Endothelial cell of umbilical vein (primary cell): Measurements from ENCODE around the gene GDNF.

Experiments
- CTCF ChIP-seq, 2 donors: IDR thresholded peaks; 1 replicate in 1 of 2; 2 replicates in 1 of 2; pipeline ENCODE4 v1.5.1; 2011; ENCODE audit warnings: low read length in 2 of 2, mild to moderate bottlenecking in 2 of 2, moderate library complexity in 2 of 2, control low read depth in 1 of 2, inconsistent platforms in 1 of 2, low read depth in 1 of 2; ENCODE audit not compliant: insufficient read depth in 1 of 2; ENCODE audit errors: extremely low read depth in 1 of 2
- EZH2 ChIP-seq: IDR thresholded peaks from 2 replicates; pipeline ENCODE4 v1.6.1; 2012; ENCODE audit warnings: borderline replicate concordance, low read depth, mild to moderate bottlenecking, moderate library complexity, low read length, inconsistent platforms; ENCODE audit not compliant: severe bottlenecking
- FOS ChIP-seq: IDR thresholded peaks from 2 replicates; pipeline ENCODE4 v1.6.1; 2011; ENCODE audit warnings: mild to moderate bottlenecking, low read length, moderate library complexity, borderline replicate concordance; ENCODE audit not compliant: insufficient read depth
- JUN ChIP-seq: IDR thresholded peaks from 2 replicates; pipeline ENCODE4 v1.6.1; 2011; ENCODE audit warnings: borderline replicate concordance, low read depth; ENCODE audit not compliant: insufficient read length, insufficient read depth
- POLR2A ChIP-seq: IDR thresholded peaks from 2 replicates; pipeline ENCODE4 v1.6.1; 2012; ENCODE audit warnings: low read depth, mild to moderate bottlenecking, control low read depth, low read length
- POLR2AphosphoS5 ChIP-seq: IDR thresholded peaks from 2 replicates; pipeline ENCODE4 v1.6.1; 2012; ENCODE audit warnings: low read depth, mild to moderate bottlenecking, control low read depth, low read length, moderate library complexity; ENCODE audit not compliant: insufficient read depth
- TF ChIP-seq, protein P1 (sequence below): IDR thresholded peaks from 2 replicates; pipeline ENCODE4 v1.6.1; 2011; ENCODE audit not compliant: insufficient read depth, insufficient read length

DNA sequence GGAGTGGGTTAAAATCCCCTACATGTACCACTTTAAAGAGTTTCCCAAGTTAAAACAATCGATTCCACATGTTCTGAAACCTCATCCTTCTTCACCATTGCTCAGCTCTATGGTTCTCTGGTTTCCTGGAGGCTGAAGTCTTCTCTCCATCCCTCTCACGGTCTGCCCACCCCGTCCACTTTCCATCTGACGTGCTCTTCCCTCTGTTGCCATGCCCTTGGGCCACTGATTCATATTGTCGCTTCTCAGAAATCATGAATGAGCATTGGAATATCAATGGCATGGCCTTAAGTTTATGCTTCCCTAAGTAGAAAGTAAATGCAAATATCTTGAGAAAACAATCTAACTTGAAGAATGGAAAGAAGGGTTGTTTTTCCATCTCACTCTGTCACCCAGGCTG lies 30.9 kb downstream of the GDNF start:
- TF ChIP-seq CTCF (IDR thresholded peaks at IDR 0.05; ENCODE audit: extremely low read depth in 1 of 2, insufficient read depth in 1 of 2, low read depth in 1 of 2, low read length in 2 of 2) (no peak), POLR2A (no peak), FOS (no peak), POLR2AphosphoS5 (no peak), EZH2 (no peak), JUN (no peak)
- TF ChIP-seq, protein P1, sequence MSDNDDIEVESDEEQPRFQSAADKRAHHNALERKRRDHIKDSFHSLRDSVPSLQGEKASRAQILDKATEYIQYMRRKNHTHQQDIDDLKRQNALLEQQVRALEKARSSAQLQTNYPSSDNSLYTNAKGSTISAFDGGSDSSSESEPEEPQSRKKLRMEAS = no peak
